NB4 (cell line): ENCODE data around the gene ZFYVE27.

ENCODE experiments used
- CTCF ChIP-seq: IDR thresholded peaks from one replicate; pipeline ENCODE4 v1.5.1; 2012; ENCODE audit warnings: low read depth, low read length
- MAX ChIP-seq: IDR thresholded peaks from 2 replicates; pipeline ENCODE4 v1.6.1; 2011; ENCODE audit warnings: low read depth, low read length
- MYC ChIP-seq: IDR thresholded peaks from 2 replicates; pipeline ENCODE4 v1.6.1; 2011; ENCODE audit warnings: low read depth, low read length
- POLR2A ChIP-seq: IDR thresholded peaks from 2 replicates; pipeline ENCODE4 v1.6.1; 2011; ENCODE audit warnings: mild to moderate bottlenecking; ENCODE audit not compliant: insufficient read length; ENCODE audit errors: extremely low read depth

GRCh38 chr10:97708167-97708566 lies 28.8 kb upstream of the ZFYVE27 start:
- TF ChIP-seq CTCF: no peak
- TF ChIP-seq POLR2A: no peak
- no peak for TF ChIP-seq MAX
- no peak for TF ChIP-seq MYC
